HG03354 (cell line): ENCODE results near the gene GBP3.
"Not testable (repeated sequence)": the region's sequence is repeated elsewhere in the genome, so short reads cannot be mapped to it uniquely, and the experiment has no call there.

ENCODE experiments used
- ATAC-seq: cut with Tn5 transposase; IDR thresholded peaks from one replicate; pipeline ENCODE4 v1.9.1; 2021; ENCODE audit warnings: mild to moderate bottlenecking; ENCODE audit not compliant: unreplicated experiment, poor library complexity, severe bottlenecking

GBP3 gene

GRCh38 chr1:89042491-89042890, 19.8 kb upstream of the GBP3 start:
- no peak for ATAC-seq

- ATAC-seq = no peak
Measured at GRCh38 chr1:89041721-89042120, 19.1 kb upstream of the GBP3 start.

GRCh38 chr1:89041119-89041641, 18.5 kb upstream of the GBP3 start:
- peak; percentile 93 for ATAC-seq

- no peak for ATAC-seq
Measured at GRCh38 chr1:89040315-89040626, 17.6 kb upstream of the GBP3 start.

- ATAC-seq = no peak
Measured at GRCh38 chr1:89037186-89037585, 14.5 kb upstream of the GBP3 start.

- ATAC-seq = no peak
Measured at GRCh38 chr1:89035080-89035479, 12.4 kb upstream of the GBP3 start.

- not testable (repeated sequence) for ATAC-seq
Measured at GRCh38 chr1:89034004-89034403, 11.3 kb upstream of the GBP3 start.

- ATAC-seq = not testable (repeated sequence)
Measured at GRCh38 chr1:89029051-89029450, 6.4 kb upstream of the GBP3 start.

- ATAC-seq = no peak
Measured at GRCh38 chr1:89025928-89026327, 3.3 kb upstream of the GBP3 start.

GRCh38 chr1:89023026-89023425, 360 bp upstream of the GBP3 start:
- ATAC-seq = peak; percentile 16

- not testable (repeated sequence) for ATAC-seq
Measured at GRCh38 chr1:89018318-89018717, 4.3 kb downstream of the GBP3 start.

- ATAC-seq = no peak
Measured at GRCh38 chr1:89008511-89008910, 14.2 kb downstream of the GBP3 start.

- ATAC-seq = no peak
Measured at GRCh38 chr1:89005286-89006151, 17.1 kb downstream of the GBP3 start.

GRCh38 chr1:89002176-89002575, 20.5 kb downstream of the GBP3 start:
- not testable (repeated sequence) for ATAC-seq

GRCh38 chr1:89001510-89001909, 21.2 kb downstream of the GBP3 start:
- no peak for ATAC-seq

- ATAC-seq = peak; percentile 95
Measured at GRCh38 chr1:88998716-88999115, 23.9 kb downstream of the GBP3 start.

- no peak for ATAC-seq
Measured at GRCh38 chr1:88990426-88990825, 32.2 kb downstream of the GBP3 start.

- no peak for ATAC-seq
Measured at GRCh38 chr1:88985692-88986091, 37.0 kb downstream of the GBP3 start.

GRCh38 chr1:88985032-88985431, 37.6 kb downstream of the GBP3 start:
- no peak for ATAC-seq

- no peak for ATAC-seq
Measured at GRCh38 chr1:88984569-88984968, 38.1 kb downstream of the GBP3 start.

- peak; percentile 66 for ATAC-seq
Measured at GRCh38 chr1:88983791-88984559, 38.7 kb downstream of the GBP3 start.
